Measurements from ENCODE around the gene CD86. TPM values are rescaled to one million over a fixed set of nuclear protein-coding genes. Genes with fewer than 3 reads are reported as not detected.

CD86 gene
- total and polyA plus RNA-seq, 2 of the 8 experiments (the other 6 are each of a cell fraction or from before 2014, with no cell fraction given), result 0.12 to 0.30 TPM

DNA sequence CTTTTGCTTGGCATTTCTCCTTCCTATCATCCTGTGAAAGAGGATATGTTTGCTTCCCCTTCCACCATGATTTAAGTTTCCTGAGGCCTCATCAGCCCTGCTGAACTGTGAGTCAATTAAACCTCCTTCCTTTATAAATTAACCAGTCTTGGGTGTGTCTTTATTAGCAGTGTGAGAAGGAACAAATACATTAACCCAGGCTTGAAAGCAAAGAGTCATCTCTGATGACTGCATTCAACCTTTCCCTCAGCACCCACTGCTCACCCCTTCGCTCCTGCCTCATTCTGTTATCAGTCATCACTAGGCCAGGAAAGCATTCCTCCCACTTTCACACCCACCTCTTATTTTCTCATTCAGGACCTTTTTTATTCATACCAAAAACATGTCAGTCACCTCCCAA, 68.7 kb downstream of the CD86 start:
- ChIA-PET POLR2A (ENCODE audit: partially characterized antibody) (no interaction called here), CTCF (ENCODE audit: partially characterized antibody) (no interaction called here)
- H3K23me2 ChIP-seq (ENCODE audit: low read depth, low read length), result no peaks in the 10 kb centered on the region
- no peaks in the 10 kb centered on the region for H3K79me2 ChIP-seq (ENCODE audit: control insufficient read depth in 1 of 2, insufficient read depth in 2 of 2, low read length in 2 of 2)
- H2BK5ac ChIP-seq (ENCODE audit: low read depth, low read length), result no peak overlapping the region
- no peak overlapping the region for H3K23ac ChIP-seq (ENCODE audit: insufficient read length)
- H2BK15ac ChIP-seq (ENCODE audit: low read length), result no peak overlapping the region
- peaks cover 0 to 3% (median 0%) of the 10 kb centered on the region in 4 experiments; a peak in 2 of 7 replicates for H3K27me3 ChIP-seq (replicated peaks in 1 of 4; ENCODE audit: control insufficient read depth in 3 of 4, extremely low read depth in 1 of 4, insufficient read depth in 3 of 4, low read length in 3 of 4)
- no peak overlapping the region for H3K4me3 ChIP-seq (ENCODE audit: extremely low read depth in 1 of 4, insufficient read depth in 2 of 4, low read depth in 3 of 4, low read length in 4 of 4)
- H3K4me2 ChIP-seq (ENCODE audit: insufficient read depth in 1 of 2, low read depth in 2 of 2, low read length in 2 of 2), result no peak overlapping the region
- H3K4ac ChIP-seq (replicated peaks; ENCODE audit: insufficient read length, low read depth, low read length), result no peak overlapping the region
- FAIRE-seq, result no peak
- peaks cover 0 to 8% of the 10 kb centered on the region in 2 experiments; a peak in 2 of 4 replicates for H3K9me3 ChIP-seq (ENCODE audit: insufficient read depth in 2 of 2, low read depth in 1 of 2, low read length in 1 of 2)
- no peak overlapping the region for H3K9ac ChIP-seq (replicated peaks in 1 of 4; ENCODE audit: extremely low read depth in 1 of 4, low read depth in 3 of 4, low read length in 3 of 4)
- no peak for DNase-seq (ENCODE audit: low read depth in 1 of 2, low spot score in 2 of 2)
- no peaks in the 10 kb centered on the region for H3K4me1 ChIP-seq (replicated peaks in 1 of 4; ENCODE audit: control insufficient read depth in 3 of 4, insufficient read depth in 4 of 4, low read length in 3 of 4)
- no peak overlapping the region for H2BK20ac ChIP-seq (ENCODE audit: low read length)
- WGBS, 2 experiments (ENCODE audit: extremely low coverage in 1 of 2, insufficient coverage in 1 of 2, insufficient read length in 1 of 2, insufficient replicate concordance in 2 of 2, low coverage in 1 of 2, low lambda C conversion rate in 2 of 2, missing lambda C conversion rate in 1 of 2), result 88% methylated on average over 1 of the region's 1 CpG; no CpG with 5 or more reads in 1 of the 2 experiments
- H4K8ac ChIP-seq (ENCODE audit: extremely low read depth, insufficient read depth, low read length), result no peak overlapping the region
- no peaks in the 10 kb centered on the region for H3K36me3 ChIP-seq (ENCODE audit: control insufficient read depth in 2 of 4, insufficient read depth in 4 of 4, low read length in 3 of 4)
- H3K18ac ChIP-seq (ENCODE audit: extremely low read depth, low read length), result no peak overlapping the region
- no peak overlapping the region for H2BK12ac ChIP-seq (ENCODE audit: low read depth, low read length)
- H3K14ac ChIP-seq (ENCODE audit: insufficient read length), result no peak overlapping the region
- H2BK120ac ChIP-seq (replicated peaks; ENCODE audit: low read depth, low read length), result no peak overlapping the region
- H3K79me1 ChIP-seq (ENCODE audit: low read depth, low read length), result no peaks in the 10 kb centered on the region
- no peak overlapping the region for H2AK5ac ChIP-seq (ENCODE audit: low read depth, low read length)
- TF ChIP-seq SP2 (IDR thresholded peaks at IDR 0.05; ENCODE audit: low read length), result no peak
- TF ChIP-seq CBX8 (IDR thresholded peaks at IDR 0.05; ENCODE audit: borderline replicate concordance, low read depth, low read length), result no peak
- no peak for TF ChIP-seq HDAC6 (IDR thresholded peaks at IDR 0.05; ENCODE audit: low read depth, low read length)
- no peak for TF ChIP-seq RNF2 (IDR thresholded peaks at IDR 0.05; ENCODE audit: borderline replicate concordance, low read depth, low read length, missing control alignments, poor library complexity, severe bottlenecking)
- TF ChIP-seq NRF1 (IDR thresholded peaks at IDR 0.05; ENCODE audit: low read depth, low read length), result no peak
- TF ChIP-seq, protein P1, sequence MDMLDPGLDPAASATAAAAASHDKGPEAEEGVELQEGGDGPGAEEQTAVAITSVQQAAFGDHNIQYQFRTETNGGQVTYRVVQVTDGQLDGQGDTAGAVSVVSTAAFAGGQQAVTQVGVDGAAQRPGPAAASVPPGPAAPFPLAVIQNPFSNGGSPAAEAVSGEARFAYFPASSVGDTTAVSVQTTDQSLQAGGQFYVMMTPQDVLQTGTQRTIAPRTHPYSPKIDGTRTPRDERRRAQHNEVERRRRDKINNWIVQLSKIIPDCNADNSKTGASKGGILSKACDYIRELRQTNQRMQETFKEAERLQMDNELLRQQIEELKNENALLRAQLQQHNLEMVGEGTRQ (IDR thresholded peaks at IDR 0.05; ENCODE audit: low read length), result no peak
- TF ChIP-seq FOSL1 (IDR thresholded peaks at IDR 0.05; ENCODE audit: insufficient read depth, low read depth, low read length), result no peak
- TF ChIP-seq SAP30 (IDR thresholded peaks at IDR 0.05; ENCODE audit: insufficient read depth, insufficient replicate concordance, low read length), result no peak
- H3K27ac ChIP-seq (ENCODE audit: low read depth, low read length), result no peak overlapping the region
- no peak overlapping the region for H2AFZ ChIP-seq (ENCODE audit: low read length)
- H4K91ac ChIP-seq (replicated peaks; ENCODE audit: insufficient read length, low read length), result no peak overlapping the region
- no peak overlapping the region for H3K56ac ChIP-seq (replicated peaks; ENCODE audit: insufficient read length, low read depth, low read length)
- no peak overlapping the region for H4K5ac ChIP-seq (ENCODE audit: insufficient read length, low read depth, low read length)
- H4K20me1 ChIP-seq (replicated peaks in 1 of 2; ENCODE audit: control insufficient read depth in 1 of 2, insufficient read depth in 2 of 2, low read length in 2 of 2), result no peaks in the 10 kb centered on the region
